Measurements from ENCODE around the gene HIPK4.

- no peak for TF ChIP-seq ATF3 (IDR thresholded peaks at IDR 0.05)
- TF ChIP-seq POLR2A (IDR thresholded peaks at IDR 0.05; ENCODE audit: borderline replicate concordance, extremely low read depth, insufficient read depth, insufficient read length) = no peak
- no peak for TF ChIP-seq ZNF274 (IDR thresholded peaks at IDR 0.05; ENCODE audit: low read depth, low read length)
- TF ChIP-seq EZH2phosphoT487 (IDR thresholded peaks at IDR 0.05; ENCODE audit: borderline replicate concordance) = no peak
- no peak for TF ChIP-seq POLR2AphosphoS5 (IDR thresholded peaks at IDR 0.05; ENCODE audit: low read depth, low read length)
- no peak for TF ChIP-seq YY1 (IDR thresholded peaks at IDR 0.05; ENCODE audit: extremely low read depth, insufficient replicate concordance, low read depth, low read length)
- no peak for TF ChIP-seq CTCF (IDR thresholded peaks at IDR 0.05 in 2 of 3, conservative IDR thresholded peaks at IDR 0.05 in 1 of 3; ENCODE audit: borderline replicate concordance in 1 of 3, insufficient read depth in 1 of 3, low read depth in 2 of 3, low read length in 2 of 3)
- no peak for TF ChIP-seq REST (IDR thresholded peaks at IDR 0.05; ENCODE audit: low read depth)
- no peak for TF ChIP-seq MAX (IDR thresholded peaks at IDR 0.05)
- no peak for TF ChIP-seq ZFX (IDR thresholded peaks at IDR 0.05)
- no peak for TF ChIP-seq EZH2 (IDR thresholded peaks at IDR 0.05)
These were observed 20.2 kb downstream of the HIPK4 start for GRCh38 chr19:40369797-40370196.

Measured in HCT116 (cell line).